HS-5 (cell line): ENCODE results near the gene NFATC2IP.

Experiments used
- DNase-seq: peaks from one replicate; pipeline ENCODE4 v3.0.0-alpha.2; 2012; ENCODE audit warnings: low read depth

The NFATC2IP gene

GRCh38 chr16:28950648-28951409, at the start of gene NFATC2IP:
Gene NFATC2IP (plus strand): TSS chr16:28950937. CDS start chr16:28951012, 75 bp downstream.
- DNase-seq = peak; percentile 99

- DNase-seq = no peak
Observed at GRCh38 chr16:28901862-28902261, 48.9 kb upstream of the NFATC2IP start.

- DNase-seq = no peak
Observed at GRCh38 chr16:28902909-28903308, 47.8 kb upstream of the NFATC2IP start.

- no peak for DNase-seq
Observed at GRCh38 chr16:28903344-28904042, 47.2 kb upstream of the NFATC2IP start.

- DNase-seq = no peak
Observed at GRCh38 chr16:28904363-28904762, 46.4 kb upstream of the NFATC2IP start.

GRCh38 chr16:28904828-28905227, 45.9 kb upstream of the NFATC2IP start:
- DNase-seq = no peak

GRCh38 chr16:28905229-28905754, 45.4 kb upstream of the NFATC2IP start:
- no peak for DNase-seq

- DNase-seq = no peak
Observed at GRCh38 chr16:28905800-28906372, 44.9 kb upstream of the NFATC2IP start.

- no peak for DNase-seq
Observed at GRCh38 chr16:28910086-28911031, 40.4 kb upstream of the NFATC2IP start.

- no peak for DNase-seq
Observed at GRCh38 chr16:28912558-28912957, 38.2 kb upstream of the NFATC2IP start.

- no peak for DNase-seq
Observed at GRCh38 chr16:28913946-28914724, 36.6 kb upstream of the NFATC2IP start.

GRCh38 chr16:28915181-28915580, 35.6 kb upstream of the NFATC2IP start:
- DNase-seq = peak; percentile 74

GRCh38 chr16:28917095-28917494, 33.6 kb upstream of the NFATC2IP start:
- no peak for DNase-seq

- no peak for DNase-seq
Observed at GRCh38 chr16:28918698-28919097, 32.0 kb upstream of the NFATC2IP start.

GRCh38 chr16:28923231-28923587, 27.5 kb upstream of the NFATC2IP start:
- DNase-seq = no peak

GRCh38 chr16:28923652-28924398, 26.9 kb upstream of the NFATC2IP start:
- DNase-seq = no peak

- no peak for DNase-seq
Observed at GRCh38 chr16:28924399-28924761, 26.4 kb upstream of the NFATC2IP start.

GRCh38 chr16:28924762-28925385, 25.9 kb upstream of the NFATC2IP start, which contains the start of gene RABEP2:
Gene RABEP2 (minus strand): TSS chr16:28925238. CDS start chr16:28925163, 75 bp downstream.
- DNase-seq = peak; percentile 28

GRCh38 chr16:28925386-28926228, 25.1 kb upstream of the NFATC2IP start:
- peak; percentile 54 for DNase-seq
